Keratinocyte (primary cell): ENCODE data around the gene ATG10. TPM values are rescaled to one million over a fixed set of nuclear protein-coding genes. Genes with fewer than 3 reads are reported as not detected.
A peak's percentile ranks its signal among the peaks of the same experiment; 100 is the strongest.

Experiments used
- DNase-seq: peaks from one replicate; pipeline ENCODE4 v3.0.0-alpha.2; 2011; ENCODE audit warnings: low read depth, missing footprints, low spot score
- FAIRE-seq: peaks from 2 replicates; lab custom pipeline; 2011; peaks lifted over from hg19 to GRCh38; lab: Jason Lieb, UNC
- H2AFZ ChIP-seq: 2 replicates; pipeline ENCODE4 v1.6.0; 2012; ENCODE audit warnings: low read length, control low read depth, inconsistent platforms; ENCODE audit not compliant: control insufficient read depth
- H3K27ac ChIP-seq: 2 replicates; pipeline ENCODE4 v1.5.1; 2011; ENCODE audit warnings: low read length; ENCODE audit not compliant: control insufficient read depth, insufficient read depth
- H3K27me3 ChIP-seq: 3 replicates; pipeline ENCODE4 v1.6.0; 2011; ENCODE audit warnings: low read length; ENCODE audit not compliant: control insufficient read depth, insufficient read depth; ENCODE audit errors: extremely low read depth
- H3K36me3 ChIP-seq, 2 experiments: 2 replicates in 1 of 2; 3 replicates in 1 of 2; pipeline ENCODE4 v1.5.1; 2011; ENCODE audit warnings: low read length in 2 of 2, mild to moderate bottlenecking in 1 of 2; ENCODE audit not compliant: control insufficient read depth in 2 of 2, insufficient read depth in 2 of 2; ENCODE audit errors: extremely low read depth in 1 of 2
- H3K4me1 ChIP-seq: 3 replicates; pipeline ENCODE4 v1.5.1; 2011; ENCODE audit warnings: low read length; ENCODE audit not compliant: control insufficient read depth, insufficient read depth; ENCODE audit errors: extremely low read depth
- H3K4me2 ChIP-seq: 3 replicates; pipeline ENCODE4 v1.6.0; 2011; ENCODE audit warnings: low read depth, low read length; ENCODE audit not compliant: control insufficient read depth, insufficient read depth; ENCODE audit errors: extremely low read depth
- H3K4me3 ChIP-seq, 3 experiments: fragments of 200-600 bp in 1 of 3; sonication (generic) in 1 of 3; 2 replicates in 2 of 3; 3 replicates in 1 of 3; pipeline ENCODE4 v1.5.1; 2011 to 2016; ENCODE audit warnings: low read length in 3 of 3, mild to moderate bottlenecking in 3 of 3, control low read depth in 2 of 3, inconsistent platforms in 1 of 3, low read depth in 1 of 3, mixed read lengths in 1 of 3, mixed run types in 1 of 3, moderate library complexity in 1 of 3; ENCODE audit not compliant: control insufficient read depth in 2 of 3, insufficient read depth in 2 of 3; ENCODE audit errors: extremely low read depth in 1 of 3
- H3K79me2 ChIP-seq: 2 replicates; pipeline ENCODE4 v1.6.0; 2012; ENCODE audit warnings: low read length; ENCODE audit not compliant: control insufficient read depth, insufficient read depth
- H3K9ac ChIP-seq: 3 replicates; pipeline ENCODE4 v1.6.0; 2011; ENCODE audit warnings: low read length; ENCODE audit not compliant: control insufficient read depth, insufficient read depth; ENCODE audit errors: extremely low read depth
- H3K9me1 ChIP-seq: 3 replicates; pipeline ENCODE4 v1.6.0; 2011; ENCODE audit warnings: low read length; ENCODE audit not compliant: control insufficient read depth, insufficient read depth; ENCODE audit errors: extremely low read depth
- H3K9me3 ChIP-seq: 2 replicates; pipeline ENCODE4 v1.5.1; 2012; ENCODE audit warnings: low read depth, low read length; ENCODE audit not compliant: control insufficient read depth
- H4K20me1 ChIP-seq: 3 replicates; pipeline ENCODE4 v1.6.0; 2011; ENCODE audit warnings: low read length; ENCODE audit not compliant: control insufficient read depth, insufficient read depth; ENCODE audit errors: extremely low read depth
- CTCF ChIP-seq, 3 experiments: IDR thresholded peaks in 1 of 3; conservative IDR thresholded peaks in 1 of 3; optimal IDR thresholded peaks in 1 of 3; 2 replicates in 2 of 3; 3 replicates in 1 of 3; pipeline versions ENCODE3 to v1.5.1; 2011; ENCODE audit warnings: low read length in 3 of 3, mild to moderate bottlenecking in 3 of 3, moderate library complexity in 2 of 3, control low read depth in 1 of 3, inconsistent platforms in 1 of 3; ENCODE audit not compliant: insufficient read depth in 2 of 3; ENCODE audit errors: extremely low read depth in 1 of 3
- EZH2 ChIP-seq: IDR thresholded peaks from one replicate; pipeline ENCODE4 v1.6.1; 2012; ENCODE audit warnings: inconsistent platforms, mild to moderate bottlenecking, low read length, moderate library complexity
- dilution Hi-C: fragments of 300-500 bp; cut with MboI; formaldehyde crosslinking; loops from one replicate; pipeline ENCODE4 v1.7.0; 2020; ENCODE audit warnings: low sequenced_read_pairs; ENCODE audit not compliant: extremely low pct_ligation_motif_present
- polyA plus RNA-seq, 5 experiments: library from polyadenylated mRNA; depleted of rRNA in 3 of 5; stranded (reverse) in 3 of 5; stranded (forward) in 1 of 5; unstranded in 1 of 5; fragments of >200 nt; gene quantifications; 1 replicate in 1 of 5; 2 replicates in 3 of 5; 3 replicates in 1 of 5; pipeline versions ENCODE4 v1.2.1 to v1.2.3, GENCODE V29; 2011 to 2012; ENCODE audit warnings: missing spikeins in 2 of 5, low read depth in 1 of 5, low replicate concordance in 1 of 5

Gene ATG10
- polyA plus RNA-seq, 1 donor (not counting 4 experiments of a cell fraction or from before 2014, with no cell fraction given): 5.4 TPM

DNA sequence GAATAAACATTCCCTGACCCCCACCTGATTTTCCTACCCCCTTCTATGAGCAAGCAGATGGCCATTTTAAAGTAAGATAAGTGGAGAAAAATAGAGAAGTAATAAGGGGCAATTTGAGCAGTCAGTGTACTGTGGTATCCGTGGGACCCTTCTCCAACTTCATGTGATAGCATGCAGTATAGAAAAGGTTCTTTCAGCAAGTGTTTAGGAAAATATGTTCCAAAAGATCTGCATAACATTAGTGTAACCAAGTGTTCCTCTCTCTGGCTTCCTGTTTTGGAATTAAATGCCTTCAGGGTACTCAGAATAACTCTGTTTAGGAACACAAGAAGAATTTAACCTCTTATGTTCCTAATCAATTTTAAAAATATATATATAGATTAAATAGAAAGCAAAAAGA lies 134.9 kb downstream of the ATG10 start:
- peaks cover 4% of the 10 kb centered on the region for H3K4me1 ChIP-seq
- no peak for DNase-seq
- no peaks in the 10 kb centered on the region for H3K36me3 ChIP-seq
- no peak overlapping the region for H2AFZ ChIP-seq
- FAIRE-seq: no peak
- H3K79me2 ChIP-seq: no peaks in the 10 kb centered on the region
- H3K27me3 ChIP-seq: no peaks in the 10 kb centered on the region
- H3K4me3 ChIP-seq: no peak overlapping the region
- no peaks in the 10 kb centered on the region for H3K9me3 ChIP-seq
- H3K4me2 ChIP-seq: no peak overlapping the region
- H3K27ac ChIP-seq: no peak overlapping the region
- H3K9ac ChIP-seq: no peak overlapping the region
- no peaks in the 10 kb centered on the region for H4K20me1 ChIP-seq
- TF ChIP-seq EZH2: no peak
- TF ChIP-seq CTCF (optimal IDR thresholded peaks at IDR 0.05 in 1 of 3, IDR thresholded peaks at IDR 0.05 in 1 of 3, conservative IDR thresholded peaks at IDR 0.05 in 1 of 3; ENCODE audit: extremely low read depth in 1 of 3, insufficient read depth in 2 of 3, low read length in 3 of 3): no peak
- dilution Hi-C loops: no loop called here
- no peaks in the 10 kb centered on the region for H3K9me1 ChIP-seq

- no peak overlapping the region for H3K4me3 ChIP-seq
- TF ChIP-seq CTCF (optimal IDR thresholded peaks at IDR 0.05 in 1 of 3, IDR thresholded peaks at IDR 0.05 in 1 of 3, conservative IDR thresholded peaks at IDR 0.05 in 1 of 3; ENCODE audit: extremely low read depth in 1 of 3, insufficient read depth in 2 of 3, low read length in 3 of 3): peak in 2 of 3 experiments; percentile 37 to 44
- no peak for TF ChIP-seq EZH2
- no peaks in the 10 kb centered on the region for H3K79me2 ChIP-seq
- no peak overlapping the region for H3K27ac ChIP-seq
- no peaks in the 10 kb centered on the region for H3K9me1 ChIP-seq
- dilution Hi-C loops: no loop called here
- no peaks in the 10 kb centered on the region for H3K9me3 ChIP-seq
- H4K20me1 ChIP-seq: no peaks in the 10 kb centered on the region
- H3K4me2 ChIP-seq: no peak overlapping the region
- H2AFZ ChIP-seq: no peak overlapping the region
- H3K4me1 ChIP-seq: peaks cover 4% of the 10 kb centered on the region
- H3K9ac ChIP-seq: no peak overlapping the region
- no peaks in the 10 kb centered on the region for H3K27me3 ChIP-seq
- no peak for FAIRE-seq
- DNase-seq: no peak
- no peaks in the 10 kb centered on the region for H3K36me3 ChIP-seq
Measured at GRCh38 chr5:82107267-82107666, 135.4 kb downstream of the ATG10 start.
